ENCODE results near the gene IL1RN.
"Not testable (repeated sequence)": the region's sequence is repeated elsewhere in the genome, so short reads cannot be mapped to it uniquely, and the experiment has no call there.

Gene IL1RN

DNA sequence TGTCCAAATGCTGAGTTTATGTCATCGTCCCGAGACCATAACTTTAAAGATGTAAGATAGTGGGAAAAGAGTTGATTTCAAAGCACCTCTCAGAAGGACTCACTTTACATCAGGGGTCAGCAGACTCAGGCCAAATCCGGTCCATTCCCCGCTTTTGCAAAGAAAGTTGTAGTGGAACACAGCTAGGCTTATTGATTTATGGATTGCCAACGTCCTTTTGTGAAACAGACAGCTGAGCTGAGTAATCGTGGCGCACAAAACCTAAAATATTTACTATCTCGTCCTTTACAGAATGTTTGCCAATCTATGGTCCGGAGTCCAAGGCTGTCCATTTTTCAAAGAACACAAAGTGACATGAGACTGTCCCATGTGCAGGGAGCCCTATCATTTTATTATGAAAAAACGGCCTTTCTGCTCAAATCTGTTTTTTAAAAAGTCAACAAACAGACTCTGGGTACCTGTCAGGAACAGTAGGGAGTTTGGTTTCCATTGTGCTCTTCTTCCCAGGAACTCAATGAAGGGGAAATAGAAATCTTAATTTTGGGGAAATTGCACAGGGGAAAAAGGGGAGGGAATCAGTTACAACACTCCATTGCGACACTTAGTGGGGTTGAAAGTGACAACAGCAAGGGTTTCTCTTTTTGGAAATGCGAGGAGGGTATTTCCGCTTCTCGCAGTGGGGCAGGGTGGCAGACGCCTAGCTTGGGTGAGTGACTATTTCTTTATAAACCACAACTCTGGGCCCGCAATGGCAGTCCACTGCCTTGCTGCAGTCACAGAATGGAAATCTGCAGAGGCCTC, at the start of gene IL1RN:
Gene IL1RN (plus strand): TSS at position 754 of the 801 bp plus-strand sequence. CDS start 27 bp downstream, at position 781.
- DNase-seq = no peak

- no peak for DNase-seq
Measured at GRCh38 chr2:113077921-113078320, 49.5 kb upstream of the IL1RN start.

GRCh38 chr2:113078350-113078839, 49.0 kb upstream of the IL1RN start:
- DNase-seq = no peak

GRCh38 chr2:113079131-113079530, 48.3 kb upstream of the IL1RN start:
- no peak for DNase-seq

GRCh38 chr2:113080134-113080533, 47.3 kb upstream of the IL1RN start:
- DNase-seq = peak; percentile 53

- no peak for DNase-seq
Measured at GRCh38 chr2:113081488-113082210, 45.7 kb upstream of the IL1RN start.

GRCh38 chr2:113083296-113083695, 44.1 kb upstream of the IL1RN start:
- no peak for DNase-seq

DNA sequence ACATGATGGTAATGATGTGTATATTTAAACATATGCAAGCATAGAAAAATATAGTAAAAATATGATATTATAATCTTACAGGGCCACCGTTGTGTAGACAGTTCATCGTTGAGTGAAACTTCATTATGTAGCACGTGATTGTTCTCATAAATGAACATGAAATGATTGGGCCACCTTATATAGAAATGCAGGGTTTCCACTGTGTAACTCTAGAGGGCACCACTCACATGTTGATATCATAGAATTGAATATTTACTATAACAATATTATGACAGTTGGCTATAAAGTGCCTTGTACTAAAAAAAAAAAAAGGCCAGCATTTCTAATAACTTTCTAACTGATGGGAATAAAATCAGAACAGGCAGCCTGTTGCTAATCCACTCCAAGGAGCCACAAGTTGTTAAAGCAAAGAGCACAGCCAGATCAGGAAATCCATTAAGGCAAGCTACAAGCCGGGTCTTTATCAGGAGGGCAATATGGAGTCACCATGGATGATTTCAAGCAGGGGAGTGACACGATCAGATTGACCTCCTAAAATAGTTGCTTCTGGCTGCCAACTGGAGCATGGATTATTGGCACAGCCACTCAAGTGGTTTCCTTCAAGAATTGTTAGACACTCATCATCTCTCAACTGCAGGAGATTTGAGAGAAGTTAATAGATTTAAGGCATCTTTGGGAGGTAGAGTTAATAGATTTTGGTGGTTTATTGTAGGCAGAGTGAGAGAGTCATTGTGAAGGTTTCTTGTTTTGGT, 43.0 kb upstream of the IL1RN start:
- DNase-seq = peak; percentile 38

DNA sequence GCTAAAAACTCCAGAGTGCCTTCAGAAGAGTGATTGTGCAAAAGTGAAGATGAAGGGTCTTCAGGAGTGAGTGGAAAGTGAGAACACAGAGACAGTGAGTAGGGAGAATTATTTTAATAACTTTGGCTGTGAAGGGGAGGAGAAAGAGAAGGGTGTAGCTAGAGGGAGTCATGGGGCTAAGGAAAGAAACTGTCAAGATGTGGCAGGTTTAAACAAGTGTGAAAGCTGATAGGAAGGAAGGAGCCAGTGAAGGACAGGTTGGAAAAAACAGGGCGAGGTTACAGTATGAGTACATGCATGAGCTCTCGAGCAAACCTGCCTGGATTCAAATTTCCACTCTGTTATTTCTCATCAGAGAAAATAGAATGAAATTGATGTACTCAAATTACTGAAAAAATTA, 41.9 kb upstream of the IL1RN start:
- DNase-seq = no peak

GRCh38 chr2:113088213-113088992, 39.0 kb upstream of the IL1RN start:
- DNase-seq = no peak

GRCh38 chr2:113089916-113090315, 37.5 kb upstream of the IL1RN start:
- no peak for DNase-seq

GRCh38 chr2:113091231-113091896, 36.0 kb upstream of the IL1RN start:
- DNase-seq = no peak

- DNase-seq = no peak
Measured at GRCh38 chr2:113092864-113093612, 34.4 kb upstream of the IL1RN start.

DNA sequence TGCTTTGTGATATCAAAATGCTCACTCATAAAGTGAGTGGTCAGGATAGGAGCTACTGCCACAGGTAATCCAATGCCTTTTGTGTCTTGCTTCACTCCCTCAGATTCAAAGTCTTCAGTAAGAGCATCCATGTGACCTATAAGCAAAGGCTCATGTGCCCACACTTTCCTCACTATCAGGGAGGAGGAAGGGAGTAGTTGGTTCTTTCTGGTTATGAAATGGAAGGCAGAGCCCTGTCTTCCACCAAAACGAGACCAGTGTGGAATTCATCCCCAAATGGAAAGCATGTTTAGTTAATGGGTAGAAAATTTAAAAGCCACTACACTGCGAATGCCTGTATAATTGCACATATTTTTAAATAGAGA, 33.8 kb upstream of the IL1RN start:
- DNase-seq = no peak

DNA sequence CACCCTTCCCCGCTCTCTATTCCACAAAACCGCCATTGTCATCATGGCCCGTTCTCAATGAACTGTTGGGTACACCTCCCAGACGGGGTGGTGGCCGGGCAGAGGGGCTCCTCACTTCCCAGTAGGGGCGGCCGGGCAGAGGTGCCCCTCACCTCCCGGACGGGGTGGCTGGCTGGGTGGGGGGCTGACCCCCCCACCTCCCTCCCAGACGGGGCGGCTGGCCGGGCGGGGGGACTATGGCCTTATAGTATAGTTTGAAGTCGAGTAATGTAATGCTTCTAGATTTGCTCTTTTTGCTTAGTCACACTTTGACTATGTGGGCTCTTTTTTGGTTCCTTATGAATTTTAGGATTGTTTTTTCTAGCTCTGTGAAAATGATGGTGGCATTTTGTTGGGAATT, 31.1 kb upstream of the IL1RN start:
- not testable (repeated sequence) for DNase-seq

DNA sequence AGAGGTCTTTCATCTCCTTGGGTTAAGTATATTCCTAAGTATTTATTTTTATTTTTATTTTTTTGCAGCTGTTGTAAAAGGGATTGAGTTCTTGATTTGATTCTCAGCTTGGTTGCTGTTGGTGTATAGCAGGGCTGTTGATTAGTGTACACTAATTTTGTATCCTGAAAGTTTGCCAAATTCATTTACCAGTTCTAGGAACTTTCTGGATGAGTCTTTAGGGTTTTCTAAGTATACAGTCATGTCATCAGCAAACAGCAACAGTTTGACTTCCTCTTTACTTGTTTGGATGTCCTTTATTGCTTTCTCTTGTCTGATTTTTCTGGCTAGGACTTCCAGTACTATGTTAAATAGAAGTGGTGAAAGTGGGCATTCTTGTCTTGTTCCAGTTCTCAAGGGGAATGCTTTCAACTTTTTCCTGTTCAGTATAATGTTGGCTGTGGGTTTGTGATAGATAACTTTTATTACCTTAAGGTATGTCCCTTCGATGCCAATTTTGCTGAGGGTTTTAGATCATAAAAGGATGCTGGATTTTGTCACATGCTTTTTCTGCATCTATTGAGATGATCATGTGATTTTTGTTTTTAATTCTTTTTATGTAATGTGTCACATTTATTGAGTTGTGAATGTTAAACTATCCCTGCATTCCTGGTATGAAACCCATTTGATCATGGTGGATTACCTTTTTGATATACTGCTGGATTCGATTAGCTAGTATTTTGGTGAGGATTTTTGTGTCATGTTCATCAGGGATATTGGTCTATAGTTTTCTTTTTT, 30.4 kb upstream of the IL1RN start:
- not testable (repeated sequence) for DNase-seq

- DNase-seq = no peak
Measured at GRCh38 chr2:113098041-113098440, 29.4 kb upstream of the IL1RN start.

GRCh38 chr2:113098532-113098931, 28.9 kb upstream of the IL1RN start:
- DNase-seq = no peak

DNA sequence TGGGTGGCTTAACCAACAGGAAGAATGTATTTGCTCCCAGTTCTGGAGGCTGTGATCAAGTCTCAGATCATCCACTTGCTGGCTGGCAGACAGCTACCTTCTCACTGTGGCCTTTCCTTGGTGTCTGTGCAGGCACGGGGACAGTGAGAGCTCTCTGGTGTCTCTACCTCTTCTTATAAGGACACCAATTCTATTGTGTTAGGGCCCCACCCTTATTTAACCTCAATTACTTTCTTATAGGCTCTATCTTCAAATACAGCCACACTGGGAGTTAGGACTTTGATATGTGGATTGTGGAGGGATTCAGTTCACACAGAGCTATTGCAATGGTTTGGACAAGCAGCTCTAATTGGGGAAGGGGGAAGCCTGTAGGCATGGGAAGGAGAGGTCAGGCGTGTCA, 25.3 kb upstream of the IL1RN start:
- DNase-seq = no peak

- no peak for DNase-seq
Measured at GRCh38 chr2:113103277-113103676, 24.1 kb upstream of the IL1RN start.
